ENCODE data around the gene MGAT1. TPM values are rescaled to one million over a fixed set of nuclear protein-coding genes. Genes with fewer than 3 reads are reported as not detected.

Gene MGAT1
- polyA plus RNA-seq, 2 of the 4 experiments (the other 2 are of a cell fraction): 53.0 to 61.8 TPM

DNA sequence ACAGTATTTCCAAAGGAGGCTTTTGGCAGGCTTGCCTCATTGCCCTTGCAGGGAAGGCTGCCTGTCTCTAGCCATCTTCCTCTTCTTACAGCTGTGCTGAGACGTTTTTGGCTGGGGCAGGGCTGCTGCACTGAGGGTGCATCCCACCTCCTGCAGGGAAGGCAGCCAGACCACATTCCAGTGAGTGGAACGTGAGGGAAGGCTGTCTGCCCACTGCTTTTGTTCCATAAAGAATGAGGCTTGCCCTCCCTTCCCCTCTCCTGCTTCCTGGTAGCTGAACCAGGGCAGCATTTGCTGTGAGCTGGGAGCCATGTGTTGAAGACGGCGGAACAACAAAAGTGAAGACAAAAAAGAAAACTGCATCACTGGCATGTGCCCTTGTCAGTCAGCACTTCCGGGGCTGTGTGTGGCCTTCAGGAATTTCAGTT, 16.8 kb downstream of the MGAT1 start:
- no peak overlapping the region for H3K4me2 ChIP-seq
- 55% methylated on average over 5 of the region's 5 CpGs for WGBS (ENCODE audit: missing lambda C conversion rate)
- H3K4me1 ChIP-seq: peaks cover 15% of the 10 kb centered on the region
- FAIRE-seq (no peak), DNase-seq (ENCODE audit: low read depth in 1 of 2, low spot score in 1 of 2) (no peak), ATAC-seq (peak in 1 of 2 experiments; percentile 10; a peak in 3 of 6 replicates)
- H3K27ac ChIP-seq: peak overlapping the region in 1 of 2 experiments; percentile 44; a peak in 1 of 6 replicates
- ChIA-PET CTCF (interaction anchor here (1.0 to 3.6 kb wide), 5 partner anchors 8 to 388 kb away, joined by 4 to 38 read pairs (median 9); partner anchors contain the start of gene MGAT1), POLR2A (interaction anchor here (0.6 kb wide), 1 partner anchor 11 kb away, joined by 12 read pairs; no protein-coding TSS in a partner anchor)
- H3K9me3 ChIP-seq: no peaks in the 10 kb centered on the region
- TF ChIP-seq, protein P1, sequence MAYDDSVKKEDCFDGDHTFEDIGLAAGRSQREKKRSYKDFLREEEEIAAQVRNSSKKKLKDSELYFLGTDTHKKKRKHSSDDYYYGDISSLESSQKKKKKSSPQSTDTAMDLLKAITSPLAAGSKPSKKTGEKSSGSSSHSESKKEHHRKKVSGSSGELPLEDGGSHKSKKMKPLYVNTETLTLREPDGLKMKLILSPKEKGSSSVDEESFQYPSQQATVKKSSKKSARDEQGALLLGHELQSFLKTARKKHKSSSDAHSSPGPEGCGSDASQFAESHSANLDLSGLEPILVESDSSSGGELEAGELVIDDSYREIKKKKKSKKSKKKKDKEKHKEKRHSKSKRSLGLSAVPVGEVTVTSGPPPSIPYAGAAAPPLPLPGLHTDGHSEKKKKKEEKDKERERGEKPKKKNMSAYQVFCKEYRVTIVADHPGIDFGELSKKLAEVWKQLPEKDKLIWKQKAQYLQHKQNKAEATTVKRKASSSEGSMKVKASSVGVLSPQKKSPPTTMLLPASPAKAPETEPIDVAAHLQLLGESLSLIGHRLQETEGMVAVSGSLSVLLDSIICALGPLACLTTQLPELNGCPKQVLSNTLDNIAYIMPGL (CRISPR knock-in tag; IDR thresholded peaks at IDR 0.05; ENCODE audit: borderline replicate concordance): no peak
- TF ChIP-seq HOXB5 (CRISPR knock-in tag; IDR thresholded peaks at IDR 0.05) (no peak), ESRRA (IDR thresholded peaks at IDR 0.05; ENCODE audit: borderline replicate concordance, low read length) (no peak)
- H3K4me3 ChIP-seq: no peak overlapping the region

DNA sequence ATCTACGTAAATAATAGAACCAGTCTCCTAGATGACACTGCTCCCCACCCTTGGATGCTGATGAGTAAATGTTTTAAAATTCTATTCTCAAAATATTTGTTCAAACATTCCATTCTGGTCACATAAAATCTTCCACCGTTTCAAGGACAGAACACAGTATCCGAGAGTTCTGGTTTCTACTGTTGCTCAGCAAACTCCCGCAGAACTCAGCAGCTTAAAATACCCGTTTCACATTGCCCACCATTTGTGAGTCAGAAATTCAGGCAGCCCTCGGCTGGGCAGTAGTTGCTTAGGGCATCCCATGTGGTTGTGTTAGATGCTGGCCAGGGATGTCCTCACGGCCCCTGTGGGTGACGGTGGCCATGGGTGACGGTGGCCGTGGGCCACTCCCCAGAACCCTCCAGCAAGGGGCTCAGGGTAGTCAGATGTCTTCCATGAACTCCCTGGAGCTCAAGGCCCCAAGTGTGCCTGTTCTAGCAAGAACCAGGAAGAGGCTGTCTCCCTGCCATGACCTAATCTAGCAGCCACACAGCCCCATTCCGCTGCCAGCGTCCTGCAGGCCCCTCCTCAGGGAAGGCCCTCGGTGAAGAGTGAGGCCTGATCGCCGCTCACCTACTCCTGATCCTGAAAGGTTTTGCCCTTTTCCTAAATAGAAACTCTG, 17.4 kb downstream of the MGAT1 start:
- CTCF ChIA-PET: interaction anchor here (0.6 to 3.6 kb wide), 23 partner anchors 9 to 500 kb away, joined by 3 to 38 read pairs (median 4); partner anchors contain the start of gene MGAT1
- FAIRE-seq (no peak), DNase-seq (ENCODE audit: low read depth in 1 of 2, low spot score in 1 of 2) (no peak), ATAC-seq (peak; percentile 14 to 15; a peak in 4 of 6 replicates)
- H3K9me3 ChIP-seq: no peaks in the 10 kb centered on the region
- TF ChIP-seq, protein P2, sequence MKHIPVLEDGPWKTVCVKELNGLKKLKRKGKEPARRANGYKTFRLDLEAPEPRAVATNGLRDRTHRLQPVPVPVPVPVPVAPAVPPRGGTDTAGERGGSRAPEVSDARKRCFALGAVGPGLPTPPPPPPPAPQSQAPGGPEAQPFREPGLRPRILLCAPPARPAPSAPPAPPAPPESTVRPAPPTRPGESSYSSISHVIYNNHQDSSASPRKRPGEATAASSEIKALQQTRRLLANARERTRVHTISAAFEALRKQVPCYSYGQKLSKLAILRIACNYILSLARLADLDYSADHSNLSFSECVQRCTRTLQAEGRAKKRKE (CRISPR knock-in tag; IDR thresholded peaks at IDR 0.05; ENCODE audit: low read depth): no peak
- TF ChIP-seq, protein P1 (CRISPR knock-in tag; IDR thresholded peaks at IDR 0.05; ENCODE audit: borderline replicate concordance): no peak
- no peak for TF ChIP-seq POLR2A (IDR thresholded peaks at IDR 0.05; ENCODE audit: low read length)
- TF ChIP-seq SMC3 (IDR thresholded peaks at IDR 0.05): no peak
- TF ChIP-seq, protein P3, sequence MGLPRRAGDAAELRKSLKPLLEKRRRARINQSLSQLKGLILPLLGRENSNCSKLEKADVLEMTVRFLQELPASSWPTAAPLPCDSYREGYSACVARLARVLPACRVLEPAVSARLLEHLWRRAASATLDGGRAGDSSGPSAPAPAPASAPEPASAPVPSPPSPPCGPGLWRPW (IDR thresholded peaks at IDR 0.05): no peak
- no peak for TF ChIP-seq MAFK (IDR thresholded peaks at IDR 0.05; ENCODE audit: partially characterized antibody)
- TF ChIP-seq HDAC2 (IDR thresholded peaks at IDR 0.05): no peak
- TF ChIP-seq CHD4 (IDR thresholded peaks at IDR 0.05; ENCODE audit: borderline replicate concordance): no peak
- no peak for TF ChIP-seq NPAS2 (CRISPR knock-in tag; IDR thresholded peaks at IDR 0.05; ENCODE audit: borderline replicate concordance)
- no peak for TF ChIP-seq CHD2 (IDR thresholded peaks at IDR 0.05; ENCODE audit: low read length, partially characterized antibody)
- no peak for TF ChIP-seq RARB (CRISPR knock-in tag; IDR thresholded peaks at IDR 0.05)
- TF ChIP-seq, protein P4, sequence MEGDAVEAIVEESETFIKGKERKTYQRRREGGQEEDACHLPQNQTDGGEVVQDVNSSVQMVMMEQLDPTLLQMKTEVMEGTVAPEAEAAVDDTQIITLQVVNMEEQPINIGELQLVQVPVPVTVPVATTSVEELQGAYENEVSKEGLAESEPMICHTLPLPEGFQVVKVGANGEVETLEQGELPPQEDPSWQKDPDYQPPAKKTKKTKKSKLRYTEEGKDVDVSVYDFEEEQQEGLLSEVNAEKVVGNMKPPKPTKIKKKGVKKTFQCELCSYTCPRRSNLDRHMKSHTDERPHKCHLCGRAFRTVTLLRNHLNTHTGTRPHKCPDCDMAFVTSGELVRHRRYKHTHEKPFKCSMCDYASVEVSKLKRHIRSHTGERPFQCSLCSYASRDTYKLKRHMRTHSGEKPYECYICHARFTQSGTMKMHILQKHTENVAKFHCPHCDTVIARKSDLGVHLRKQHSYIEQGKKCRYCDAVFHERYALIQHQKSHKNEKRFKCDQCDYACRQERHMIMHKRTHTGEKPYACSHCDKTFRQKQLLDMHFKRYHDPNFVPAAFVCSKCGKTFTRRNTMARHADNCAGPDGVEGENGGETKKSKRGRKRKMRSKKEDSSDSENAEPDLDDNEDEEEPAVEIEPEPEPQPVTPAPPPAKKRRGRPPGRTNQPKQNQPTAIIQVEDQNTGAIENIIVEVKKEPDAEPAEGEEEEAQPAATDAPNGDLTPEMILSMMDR (IDR thresholded peaks at IDR 0.05): no peak
- peak overlapping the region in 1 of 2 experiments; percentile 44; a peak in 1 of 6 replicates for H3K27ac ChIP-seq
- no peak overlapping the region for H3K4me3 ChIP-seq
- no peak overlapping the region for H3K4me2 ChIP-seq
- POLR2A ChIA-PET: interaction anchor here (0.6 to 1.2 kb wide), 4 partner anchors 12 to 75 kb away, joined by 3 to 12 read pairs (median 6); partner anchors contain the start of gene ZFP62
- 80% methylated on average over 15 of the region's 15 CpGs for WGBS (ENCODE audit: missing lambda C conversion rate)
- H3K4me1 ChIP-seq: peaks cover 15% of the 10 kb centered on the region

Measured in A549 (cell line).